ENCODE measurements around the gene DSCAM. TPM values are rescaled to one million over a fixed set of nuclear protein-coding genes. Genes with fewer than 3 reads are reported as not detected.

Gene DSCAM
- total RNA-seq, 1 donor from 2014 or later, result not detected

GRCh38 chr21:40318371-40318770, 528.6 kb downstream of the DSCAM start:
- H3K36me3 ChIP-seq, result no peaks in the 10 kb centered on the region

GRCh38 chr21:40316104-40316503, 530.9 kb downstream of the DSCAM start:
- Histone ChIP-seq H3K36me3 (no peaks in the 10 kb centered on the region), H3K27ac (no peak overlapping the region)
- no peak for TF ChIP-seq CTCF (IDR thresholded peaks at IDR 0.05)
- TF ChIP-seq EZH2phosphoT487 (IDR thresholded peaks at IDR 0.05), result no peak
- TF ChIP-seq EZH2 (IDR thresholded peaks at IDR 0.05), result no peak

More at GRCh38 chr21:40318371-40318770, 528.6 kb downstream of the DSCAM start:
- Histone ChIP-seq H4K20me1 (ENCODE audit: low read depth) (no peaks in the 10 kb centered on the region), H3K4me1 (no peaks in the 10 kb centered on the region), H2AFZ (replicated peaks) (no peak overlapping the region), H3K9me3 (ENCODE audit: low read depth) (no peaks in the 10 kb centered on the region), H3K79me2 (ENCODE audit: low read depth) (no peaks in the 10 kb centered on the region), H3K9ac (no peak overlapping the region), H3K4me3 (no peak overlapping the region), H3K27ac (no peak overlapping the region), H3K4me2 (no peak overlapping the region), H3F3A (ENCODE audit: low read depth) (no peaks in the 10 kb centered on the region), H3K27me3 (no peaks in the 10 kb centered on the region)
- Mint-ChIP-seq H3K27ac (no peak overlapping the region), H3K36me3 (no peaks in the 10 kb centered on the region), H3K4me3 (no peak overlapping the region), H3K27me3 (ENCODE audit: insufficient read depth, low read depth) (peaks cover 3% of the 10 kb centered on the region), H3K4me1 (no peaks in the 10 kb centered on the region), H3K9me3 (no peaks in the 10 kb centered on the region)
- no peak for DNase-seq (ENCODE audit: low spot score)
- TF ChIP-seq EZH2 (IDR thresholded peaks at IDR 0.05) (no peak), EZH2phosphoT487 (IDR thresholded peaks at IDR 0.05) (no peak), CTCF (IDR thresholded peaks at IDR 0.05) (no peak)

GRCh38 chr21:40315626-40316025, 531.3 kb downstream of the DSCAM start:
- Mint-ChIP-seq H3K9me3 (no peaks in the 10 kb centered on the region), H3K27me3 (ENCODE audit: insufficient read depth, low read depth) (peaks cover 3% of the 10 kb centered on the region), H3K4me1 (no peaks in the 10 kb centered on the region), H3K36me3 (no peaks in the 10 kb centered on the region), H3K27ac (no peak overlapping the region), H3K4me3 (no peak overlapping the region)
- Histone ChIP-seq H3K27ac (no peak overlapping the region), H3K4me2 (no peak overlapping the region), H3K9me3 (ENCODE audit: low read depth) (no peaks in the 10 kb centered on the region), H3F3A (ENCODE audit: low read depth) (no peaks in the 10 kb centered on the region), H3K9ac (no peak overlapping the region), H3K36me3 (no peaks in the 10 kb centered on the region), H3K79me2 (ENCODE audit: low read depth) (no peaks in the 10 kb centered on the region), H3K4me3 (no peak overlapping the region), H3K27me3 (no peaks in the 10 kb centered on the region), H4K20me1 (ENCODE audit: low read depth) (no peaks in the 10 kb centered on the region), H3K4me1 (no peaks in the 10 kb centered on the region), H2AFZ (replicated peaks) (no peak overlapping the region)
- no peak for DNase-seq (ENCODE audit: low spot score)
- TF ChIP-seq EZH2 (IDR thresholded peaks at IDR 0.05) (no peak), EZH2phosphoT487 (IDR thresholded peaks at IDR 0.05) (no peak), CTCF (IDR thresholded peaks at IDR 0.05) (no peak)

More at GRCh38 chr21:40316104-40316503, 530.9 kb downstream of the DSCAM start:
- H3K27ac Mint-ChIP-seq, result no peak overlapping the region
- Histone ChIP-seq H3K79me2 (ENCODE audit: low read depth) (no peaks in the 10 kb centered on the region), H2AFZ (replicated peaks) (no peak overlapping the region), H3K4me3 (no peak overlapping the region), H3K4me2 (no peak overlapping the region), H3K27me3 (no peaks in the 10 kb centered on the region), H3K9ac (no peak overlapping the region), H4K20me1 (ENCODE audit: low read depth) (no peaks in the 10 kb centered on the region), H3K9me3 (ENCODE audit: low read depth) (no peaks in the 10 kb centered on the region), H3K4me1 (no peaks in the 10 kb centered on the region), H3F3A (ENCODE audit: low read depth) (no peaks in the 10 kb centered on the region)
- no peak overlapping the region for H3K4me3 Mint-ChIP-seq
- H3K36me3 Mint-ChIP-seq, result no peaks in the 10 kb centered on the region
- no peaks in the 10 kb centered on the region for H3K9me3 Mint-ChIP-seq
- no peaks in the 10 kb centered on the region for H3K4me1 Mint-ChIP-seq
- peaks cover 3% of the 10 kb centered on the region for H3K27me3 Mint-ChIP-seq (ENCODE audit: insufficient read depth, low read depth)
- no peak for DNase-seq (ENCODE audit: low spot score)
